NCI-H1105 (cell line): ENCODE measurements around the gene ADSS1.
"Not testable (repeated sequence)": the region's sequence is repeated elsewhere in the genome, so short reads cannot be mapped to it uniquely, and the experiment has no call there.

Experiments used
- DNase-seq: peaks from one replicate; lab custom pipeline; 2025; lab: John Stamatoyannopoulos, UW

The ADSS1 gene

DNA sequence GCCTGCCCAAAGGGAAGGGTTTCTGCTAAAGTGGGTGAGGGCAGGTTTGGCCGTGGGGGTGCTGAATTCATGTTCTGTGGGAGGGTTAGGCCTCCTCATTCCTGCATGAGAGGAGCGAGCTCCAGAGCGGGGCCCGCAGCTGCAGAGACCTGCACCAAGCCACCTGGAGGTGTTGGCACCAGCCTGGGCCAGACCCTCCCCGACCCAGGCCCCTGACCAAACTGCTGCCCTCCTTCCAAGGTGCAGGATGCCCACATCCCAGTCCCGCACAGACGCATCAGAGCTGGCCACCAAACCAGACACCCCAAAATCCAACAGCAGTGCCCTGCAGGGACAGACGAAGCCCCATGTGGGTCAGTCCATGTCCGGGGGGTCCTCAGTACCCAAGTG is 10.6 kb downstream of the ADSS1 start:
- no peak for DNase-seq

- no peak for DNase-seq
Observed at GRCh38 chr14:104734991-104735779, 11.2 kb downstream of the ADSS1 start.

DNA sequence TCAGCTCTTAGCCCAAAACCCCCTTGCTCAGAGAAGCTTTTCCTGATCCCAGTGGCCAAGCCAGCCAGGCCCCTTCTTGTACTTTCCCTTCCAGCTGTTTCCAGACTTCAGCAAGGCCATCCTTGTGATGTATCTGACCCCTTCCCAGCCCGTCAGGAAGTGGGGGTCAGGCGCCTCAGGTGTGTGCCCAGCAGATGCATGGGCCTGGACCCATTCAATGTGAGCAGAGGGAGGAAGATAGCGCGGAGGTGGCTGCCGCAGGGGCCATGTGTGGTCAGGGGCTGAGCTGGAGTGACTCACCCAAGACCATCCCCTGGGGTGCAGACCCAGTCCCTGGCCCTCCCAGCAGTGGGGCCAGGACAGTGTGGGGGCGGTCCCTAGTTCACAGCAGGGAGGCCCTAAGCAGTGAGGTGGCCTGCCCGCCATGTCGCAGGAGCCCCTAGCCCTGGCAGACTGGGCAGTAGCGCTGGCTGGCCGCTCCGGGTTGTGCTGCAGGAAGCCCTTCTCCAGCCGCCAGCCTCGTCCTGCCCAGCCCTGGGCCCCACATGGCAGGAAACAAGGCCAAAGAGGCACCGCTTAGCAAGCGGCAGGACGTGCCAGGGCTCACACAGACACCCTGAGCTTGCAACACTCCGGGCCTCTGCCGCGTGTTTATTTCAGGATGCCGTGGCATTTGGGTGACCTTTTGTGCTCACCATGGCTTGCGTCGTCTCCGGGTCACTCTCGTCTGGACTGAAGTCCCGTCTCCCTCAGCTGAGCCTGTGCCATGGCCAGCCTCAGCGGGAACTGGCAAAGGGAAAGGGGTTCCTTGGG is 12.0 kb downstream of the ADSS1 start:
- no peak for DNase-seq

GRCh38 chr14:104738375-104739019 is 14.5 kb downstream of the ADSS1 start:
- DNase-seq = no peak

DNA sequence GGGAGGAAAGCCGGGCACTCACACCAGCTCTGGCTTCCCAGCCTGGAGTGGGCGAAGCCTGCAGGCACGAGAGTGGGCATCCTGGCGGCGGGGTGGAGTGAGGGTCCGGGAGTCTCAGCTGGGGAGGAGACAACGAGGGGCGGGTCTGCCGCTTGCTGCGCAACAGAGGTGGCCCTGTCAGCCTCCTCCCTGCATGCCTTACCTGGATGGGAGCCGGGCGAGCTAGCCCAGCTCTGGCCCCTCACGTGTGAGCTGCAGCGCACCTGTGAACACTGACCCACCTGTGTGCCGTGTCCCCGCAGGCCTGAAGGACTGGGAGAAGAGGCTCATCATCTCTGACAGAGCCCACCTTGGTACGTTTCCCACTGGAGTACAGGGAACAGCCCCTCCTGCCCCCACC is 15.0 kb downstream of the ADSS1 start:
- DNase-seq = no peak

GRCh38 chr14:104739546-104740516 is 15.8 kb downstream of the ADSS1 start:
- no peak for DNase-seq

- no peak for DNase-seq
Observed at GRCh38 chr14:104741108-104741802, 17.2 kb downstream of the ADSS1 start.

DNA sequence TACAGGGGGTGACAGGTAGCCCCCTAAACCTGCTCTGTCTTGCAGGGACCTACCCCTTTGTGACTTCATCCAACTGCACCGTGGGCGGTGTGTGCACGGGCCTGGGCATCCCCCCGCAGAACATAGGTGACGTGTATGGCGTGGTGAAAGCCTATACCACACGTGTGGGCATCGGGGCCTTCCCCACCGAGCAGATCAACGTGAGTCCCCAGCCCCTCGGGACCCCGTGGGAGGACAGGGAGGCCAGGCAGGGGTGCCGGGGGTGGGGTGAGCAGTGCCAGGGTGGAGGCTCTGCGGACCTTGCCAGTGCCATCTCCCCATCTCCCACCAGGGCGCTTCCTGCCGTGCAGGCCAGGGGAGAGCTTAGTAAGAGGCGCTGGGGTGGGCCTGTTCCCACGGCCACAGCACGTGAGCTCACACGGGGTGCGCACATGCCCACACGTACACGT is 17.8 kb downstream of the ADSS1 start:
- no peak for DNase-seq

- no peak for DNase-seq
Observed at GRCh38 chr14:104742586-104743455, 18.8 kb downstream of the ADSS1 start.

- no peak for DNase-seq
Observed at GRCh38 chr14:104743461-104744380, 19.7 kb downstream of the ADSS1 start.

DNA sequence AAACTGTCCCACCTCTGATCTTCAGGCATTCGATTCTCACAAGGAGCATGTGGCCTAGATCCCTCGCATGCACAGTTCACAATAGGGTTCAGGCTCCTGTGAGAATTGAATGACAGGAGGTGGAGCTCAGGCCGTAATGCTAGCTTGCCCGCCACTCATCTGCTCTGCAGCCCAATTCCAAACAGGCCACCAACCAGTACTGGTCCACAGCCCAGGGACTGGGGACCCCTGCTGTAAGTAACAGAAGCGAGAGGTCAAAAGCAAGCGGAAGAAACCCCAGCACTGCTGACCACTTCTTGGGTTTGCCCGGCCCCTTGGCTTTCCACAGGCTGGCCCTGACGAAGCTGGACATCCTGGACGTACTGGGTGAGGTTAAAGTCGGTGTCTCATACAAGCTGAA is 20.5 kb downstream of the ADSS1 start:
- DNase-seq = no peak

DNA sequence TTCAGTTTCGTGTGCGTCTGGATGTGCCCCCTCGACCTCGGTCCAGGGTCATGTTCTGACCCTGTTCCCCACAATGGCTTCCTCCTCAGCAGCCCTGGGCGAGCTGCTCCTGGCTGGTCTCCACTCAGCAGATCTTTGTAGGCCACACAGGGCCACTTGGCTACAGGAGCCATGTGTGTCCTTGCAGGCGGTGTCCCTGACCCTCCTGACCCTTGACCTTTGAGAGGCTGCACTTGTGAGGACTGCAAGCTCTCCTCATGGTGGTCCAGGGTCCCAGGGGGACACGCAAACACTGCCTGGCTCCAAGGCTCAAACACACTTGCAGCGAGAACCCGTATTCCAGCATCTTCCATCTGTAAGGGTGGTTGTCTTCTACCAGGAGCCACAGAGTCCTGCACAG is 21.4 kb downstream of the ADSS1 start:
- DNase-seq = no peak

- DNase-seq = no peak
Observed at GRCh38 chr14:104746071-104746545, 22.1 kb downstream of the ADSS1 start.

DNA sequence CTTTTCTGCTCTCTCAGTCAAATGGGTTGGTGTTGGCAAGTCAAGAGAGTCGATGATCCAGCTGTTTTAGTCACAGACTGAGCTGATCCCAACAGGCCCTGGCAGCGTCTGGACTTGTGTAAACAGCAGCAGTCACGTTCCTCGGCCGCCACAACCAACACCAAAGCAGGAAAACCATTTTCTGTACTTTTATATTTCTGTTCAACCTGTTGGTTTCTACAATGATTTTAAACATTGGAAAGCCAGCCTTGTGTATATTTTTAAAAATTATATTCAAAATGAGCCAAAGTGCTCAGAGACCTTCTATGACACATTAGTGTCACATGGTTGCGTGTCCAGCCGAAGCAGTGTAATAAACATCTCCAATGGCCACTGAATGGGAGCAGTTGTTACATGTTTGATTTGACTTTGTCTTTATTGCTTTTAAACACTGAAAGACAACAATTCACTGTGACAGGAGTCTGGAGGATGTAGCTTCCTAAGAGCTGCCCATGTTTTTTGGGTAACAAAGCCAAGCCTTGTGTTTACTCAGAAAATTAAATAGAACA is 23.0 kb downstream of the ADSS1 start:
- peak; percentile 50 for DNase-seq

DNA sequence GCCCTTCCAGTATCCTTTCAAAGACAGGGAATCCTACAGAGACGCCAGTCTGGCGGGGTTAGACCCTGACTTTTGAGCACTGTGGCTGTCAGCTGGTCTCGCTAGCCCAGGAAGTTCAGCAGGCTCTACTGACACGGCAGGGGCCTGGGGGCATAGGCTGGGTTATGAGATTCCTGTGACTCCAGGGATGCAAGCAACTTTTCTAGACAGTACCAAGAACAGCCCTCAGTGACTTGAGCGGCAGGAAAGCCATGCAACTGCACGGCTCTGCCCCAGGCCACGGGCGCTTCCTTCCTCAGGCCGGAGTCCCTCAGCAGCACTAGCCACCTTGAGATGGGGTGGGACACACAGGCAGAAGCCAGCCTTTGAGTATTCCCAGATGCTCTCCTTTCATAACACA is 23.8 kb downstream of the ADSS1 start:
- DNase-seq = peak; percentile 32

- DNase-seq = no peak
Observed at GRCh38 chr14:104749111-104749649, 25.2 kb downstream of the ADSS1 start.

DNA sequence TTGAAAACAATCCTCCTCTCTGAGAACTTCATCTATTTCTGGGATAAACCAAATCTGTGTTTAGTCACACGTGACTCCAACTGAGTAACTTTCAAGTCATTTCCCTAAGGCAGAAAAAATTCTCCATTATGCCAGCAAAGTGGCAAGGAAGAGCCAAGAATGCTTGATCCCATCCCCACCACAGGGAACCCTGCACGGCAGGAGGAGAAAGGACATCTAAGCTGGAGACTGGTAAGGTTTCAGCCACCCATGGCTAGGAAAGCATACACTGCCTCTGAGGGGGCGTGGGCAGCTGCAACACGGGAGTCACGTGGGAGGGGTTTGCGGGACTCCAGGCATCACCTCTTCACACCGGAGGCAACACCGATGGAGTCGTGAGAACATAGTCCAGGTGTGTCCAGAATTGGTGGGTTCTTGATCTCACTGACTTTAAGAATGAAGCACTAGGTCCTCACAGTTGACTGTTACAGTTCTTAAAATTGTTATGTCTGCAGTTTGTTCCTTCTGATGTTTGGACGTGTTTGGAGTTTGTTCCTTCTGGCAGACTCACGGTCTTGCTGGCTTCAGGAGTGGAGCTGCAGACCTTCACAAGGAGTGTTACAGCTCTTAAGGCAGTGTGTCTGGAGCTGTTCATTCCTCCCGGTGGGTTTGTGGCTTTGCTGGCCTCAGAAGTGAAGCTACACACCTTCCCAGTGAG is 26.2 kb downstream of the ADSS1 start:
- DNase-seq = no peak

DNA sequence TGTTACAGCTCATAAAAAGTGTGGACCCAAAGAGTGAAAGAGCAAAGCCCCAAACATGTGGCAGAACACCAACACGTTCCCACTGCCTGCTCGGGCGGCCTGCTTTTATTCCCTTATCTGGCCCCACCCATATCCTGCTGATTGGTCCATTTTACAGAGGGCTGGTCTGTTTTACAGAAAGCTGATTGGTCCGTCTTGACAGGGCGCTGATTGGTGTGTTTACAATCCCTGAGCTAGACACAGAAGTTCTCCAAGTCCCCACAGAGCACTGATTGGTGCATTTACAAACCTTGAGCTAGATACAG is 26.7 kb downstream of the ADSS1 start:
- DNase-seq = not testable (repeated sequence)
